Right forelimb (tissue), 1 donor: ENCODE data around the gene ENDOV.

Source experiments
- DNase-seq: peaks from one replicate; pipeline ENCODE4 v3.0.0-alpha.2; 2018

ENDOV gene

GRCh38 chr17:80414803-80415625 lies at the start of gene ENDOV:
Gene ENDOV, plus strand, starts transcription at chr17:80415167. Its CDS starts 28 bp downstream, at chr17:80415195.
- DNase-seq: peak; percentile 97

DNA sequence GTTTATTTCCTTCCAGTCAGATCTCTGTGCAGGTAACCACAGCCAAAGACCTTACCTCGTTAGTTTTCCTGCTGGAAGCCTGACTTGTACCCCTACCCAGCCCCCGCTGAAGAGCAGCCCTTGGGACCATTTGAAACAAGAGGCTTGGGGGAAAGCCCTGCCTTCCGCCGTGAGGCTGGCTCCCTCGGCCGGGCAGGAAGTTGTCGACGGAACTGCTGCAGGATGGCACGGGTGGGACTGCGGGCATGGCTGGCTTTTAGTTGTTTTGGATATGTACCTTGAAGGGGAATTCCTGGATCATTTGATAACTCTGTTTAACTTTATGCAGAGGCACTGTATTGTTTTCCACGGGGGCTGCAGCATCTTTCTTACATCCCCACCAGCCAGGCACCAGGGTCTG lies 49.0 kb upstream of the ENDOV start:
- no peak for DNase-seq

GRCh38 chr17:80367503-80367902 lies 47.5 kb upstream of the ENDOV start:
- DNase-seq: no peak

GRCh38 chr17:80371196-80371595 lies 43.8 kb upstream of the ENDOV start:
- DNase-seq: no peak

DNA sequence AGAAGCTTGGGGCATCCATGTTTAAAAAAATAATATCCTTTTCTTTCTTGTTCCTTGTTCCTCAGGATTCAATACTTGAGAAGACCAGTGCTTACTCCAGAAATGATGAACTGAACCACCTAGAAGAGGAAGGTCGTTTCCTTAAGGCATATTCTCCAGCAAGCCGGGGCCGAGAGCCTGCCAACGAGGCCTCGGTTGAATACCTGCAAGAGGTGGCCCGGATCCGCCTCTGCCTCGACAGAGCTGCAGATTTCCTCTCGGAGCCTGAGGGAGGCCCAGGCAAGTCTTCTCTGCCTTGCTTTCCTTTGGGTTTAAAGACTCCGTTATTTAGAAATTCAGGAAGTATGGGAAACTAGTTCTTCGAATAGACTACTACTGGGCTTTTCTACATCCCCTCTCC lies 42.5 kb upstream of the ENDOV start:
- DNase-seq: no peak

DNA sequence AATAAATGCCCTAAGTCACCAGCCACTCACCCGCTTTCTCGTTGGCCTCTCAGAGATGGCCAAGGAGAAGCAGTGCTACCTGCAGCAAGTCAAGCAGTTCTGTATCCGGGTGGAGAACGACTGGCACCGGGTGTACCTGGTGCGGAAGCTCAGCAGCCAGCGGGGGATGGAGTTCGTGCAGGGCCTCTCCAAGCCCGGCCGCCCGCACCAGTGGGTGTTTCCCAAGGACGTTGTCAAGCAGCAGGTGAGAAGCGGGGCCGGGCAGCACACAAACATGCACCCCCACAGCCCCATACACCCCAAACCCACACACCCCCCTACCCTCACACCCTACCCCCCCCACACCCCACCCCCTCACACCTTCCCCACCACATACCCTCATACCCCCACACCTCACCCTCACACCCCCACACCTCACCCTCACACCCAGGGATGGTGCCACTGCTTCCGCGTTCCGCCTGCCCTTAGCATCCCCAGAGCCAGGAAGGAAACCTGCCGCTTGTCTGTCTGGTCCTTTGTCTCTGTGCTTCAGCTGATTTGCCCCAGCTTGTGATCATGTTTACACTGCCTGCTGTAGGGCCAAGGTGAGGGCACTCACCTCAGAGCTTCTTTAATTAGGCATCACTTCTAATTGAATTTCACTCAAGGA lies 41.9 kb upstream of the ENDOV start:
- no peak for DNase-seq

- no peak for DNase-seq
These were observed 40.8 kb upstream of the ENDOV start for GRCh38 chr17:80374039-80374731.

- DNase-seq: no peak
These were observed 40.0 kb upstream of the ENDOV start for GRCh38 chr17:80374732-80375585.

DNA sequence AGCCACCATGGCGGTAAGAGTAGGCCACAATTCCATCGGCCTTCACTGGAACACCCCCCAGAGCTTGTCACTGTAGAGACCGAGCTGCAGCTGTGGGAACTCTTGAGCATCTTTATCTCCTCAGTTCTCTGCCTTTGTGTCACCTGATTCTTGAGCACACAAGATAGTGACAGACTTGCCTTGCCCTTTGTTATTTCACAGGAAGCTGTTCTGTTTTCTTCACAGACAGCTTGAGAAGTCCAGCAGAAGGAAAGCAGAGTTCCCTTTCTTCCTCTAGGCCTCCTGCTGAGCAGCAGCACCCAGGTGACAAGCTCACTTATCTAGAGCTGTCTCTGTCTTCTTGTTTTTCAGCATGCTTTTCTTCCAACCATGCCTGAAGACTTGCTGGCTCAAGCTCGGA lies 38.4 kb upstream of the ENDOV start:
- DNase-seq: no peak

- DNase-seq: no peak
These were observed 37.2 kb upstream of the ENDOV start for GRCh38 chr17:80377798-80378197.

DNA sequence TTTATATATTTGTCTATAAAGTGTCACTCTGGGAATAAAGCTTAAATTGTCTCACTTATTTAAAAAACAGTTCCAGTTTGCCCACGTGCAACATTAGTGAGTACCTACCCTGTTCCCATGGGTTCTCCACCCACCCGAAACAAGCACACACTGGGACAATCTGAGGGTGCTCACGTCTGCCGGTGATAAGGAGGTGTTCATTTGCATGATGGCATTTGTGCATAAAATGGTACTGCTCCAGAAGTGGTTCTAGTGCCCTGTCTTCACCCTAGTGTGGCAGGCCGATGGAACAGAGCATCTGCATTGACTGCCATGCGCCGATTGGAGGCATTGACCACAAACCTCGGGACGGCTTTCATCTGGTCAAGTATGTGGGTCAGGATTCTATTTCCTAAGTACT lies 35.6 kb upstream of the ENDOV start:
- no peak for DNase-seq

GRCh38 chr17:80380068-80380467 lies 34.9 kb upstream of the ENDOV start:
- no peak for DNase-seq

DNA sequence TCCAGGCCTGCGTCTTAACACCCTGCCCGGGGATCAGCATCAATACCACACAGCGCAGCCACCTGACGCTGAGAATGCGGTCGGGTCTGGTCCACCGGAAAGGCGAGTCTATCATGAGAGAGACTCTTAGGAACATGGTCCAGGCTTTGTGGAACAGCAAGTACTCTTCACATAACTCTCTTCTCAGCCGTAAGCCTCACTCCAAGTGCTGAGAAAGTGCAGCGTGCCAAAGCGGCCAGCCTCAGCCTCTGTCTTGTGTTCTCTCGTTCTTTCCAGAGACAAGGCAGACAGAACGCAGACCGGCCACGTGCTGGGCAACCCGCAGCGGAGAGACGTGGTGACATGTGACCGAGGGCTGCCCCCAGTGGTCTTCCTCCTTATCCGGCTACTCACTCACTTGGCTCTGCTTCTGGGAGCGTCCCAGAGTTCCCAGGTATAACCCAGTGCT lies 34.4 kb upstream of the ENDOV start:
- DNase-seq: no peak

GRCh38 chr17:80381416-80381923 lies 33.5 kb upstream of the ENDOV start:
- no peak for DNase-seq

DNA sequence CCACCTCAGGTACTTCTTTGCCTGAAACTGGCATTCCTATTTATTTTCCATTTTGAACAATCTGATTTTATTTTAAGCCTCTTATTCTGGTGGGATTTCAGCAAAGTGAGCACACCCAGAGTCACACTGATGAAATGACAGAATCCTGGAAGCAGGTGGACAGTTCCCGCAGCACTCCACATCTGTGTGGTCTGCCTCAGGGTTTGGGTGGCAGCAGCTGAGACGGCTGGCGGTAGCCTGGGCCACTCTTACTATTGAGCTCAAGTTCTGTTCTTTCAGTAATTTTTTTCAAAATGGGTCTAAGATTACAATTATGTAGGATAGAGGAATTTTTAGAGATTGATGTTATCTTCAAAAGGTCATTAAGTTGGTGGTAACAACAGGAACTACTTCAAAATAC lies 32.5 kb upstream of the ENDOV start:
- no peak for DNase-seq

GRCh38 chr17:80382956-80383355 lies 32.0 kb upstream of the ENDOV start:
- no peak for DNase-seq

DNA sequence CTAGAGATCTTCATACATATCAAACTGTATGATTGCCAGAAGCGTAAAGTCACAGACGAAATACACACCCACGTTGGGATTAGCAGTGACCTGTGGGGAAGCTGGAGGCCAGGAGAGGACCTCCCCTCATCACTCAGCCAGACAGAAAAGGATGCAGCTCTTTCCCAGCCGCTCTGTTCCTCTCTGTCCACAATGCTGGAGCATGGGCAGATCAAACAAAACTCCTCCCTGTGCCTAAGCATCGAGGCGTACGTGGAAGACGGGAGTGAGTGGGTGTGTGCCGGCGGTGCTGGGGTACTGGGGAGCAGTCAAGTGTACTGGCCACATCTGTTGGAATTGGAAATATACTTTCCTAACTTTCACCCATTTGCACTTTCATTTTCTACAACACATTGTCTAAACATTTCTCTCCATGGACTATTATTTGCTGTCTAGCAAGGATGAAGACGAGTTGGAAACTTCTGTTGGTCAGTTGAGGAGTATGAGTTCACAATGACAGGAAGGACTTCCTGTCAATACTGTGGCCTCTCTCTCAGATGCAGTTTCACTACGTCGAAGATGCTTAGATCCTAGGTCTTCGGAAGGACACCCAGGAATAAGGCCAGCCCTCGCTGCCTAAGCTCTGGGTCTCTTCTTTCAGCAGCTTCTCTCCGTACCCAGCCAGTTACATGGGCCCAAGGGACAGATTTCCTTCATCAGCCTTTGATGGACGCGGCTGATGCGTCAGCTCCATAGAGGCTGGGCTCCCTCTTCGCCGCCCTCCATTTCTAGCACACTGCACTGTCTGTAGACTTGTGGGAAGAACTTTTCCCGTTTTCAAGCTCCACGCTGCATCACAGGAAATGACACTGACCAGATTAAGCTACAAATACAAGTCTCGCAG lies 30.6 kb upstream of the ENDOV start:
- no peak for DNase-seq

DNA sequence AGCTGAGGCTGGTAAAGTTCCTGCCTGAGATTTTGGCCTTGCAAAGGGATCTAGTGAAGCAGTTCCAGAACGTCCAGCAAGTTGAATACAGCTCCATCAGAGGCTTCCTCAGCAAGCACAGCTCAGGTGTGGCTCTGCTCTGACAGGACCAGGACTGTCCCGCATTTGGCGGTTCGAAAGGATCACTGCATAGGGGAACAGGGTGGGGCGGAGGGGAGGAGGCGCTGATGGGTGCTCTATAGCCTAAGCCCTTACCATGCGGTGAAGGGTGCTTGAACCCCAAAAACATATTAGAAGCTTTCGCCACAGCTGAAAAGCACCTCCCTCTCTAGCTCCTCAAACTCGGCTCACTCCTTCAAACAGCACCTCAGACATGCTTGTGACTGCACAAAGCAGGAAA lies 29.9 kb upstream of the ENDOV start:
- no peak for DNase-seq

GRCh38 chr17:80386341-80386740 lies 28.6 kb upstream of the ENDOV start:
- DNase-seq: no peak

- DNase-seq: no peak
These were observed 27.9 kb upstream of the ENDOV start for GRCh38 chr17:80387071-80387470.

DNA sequence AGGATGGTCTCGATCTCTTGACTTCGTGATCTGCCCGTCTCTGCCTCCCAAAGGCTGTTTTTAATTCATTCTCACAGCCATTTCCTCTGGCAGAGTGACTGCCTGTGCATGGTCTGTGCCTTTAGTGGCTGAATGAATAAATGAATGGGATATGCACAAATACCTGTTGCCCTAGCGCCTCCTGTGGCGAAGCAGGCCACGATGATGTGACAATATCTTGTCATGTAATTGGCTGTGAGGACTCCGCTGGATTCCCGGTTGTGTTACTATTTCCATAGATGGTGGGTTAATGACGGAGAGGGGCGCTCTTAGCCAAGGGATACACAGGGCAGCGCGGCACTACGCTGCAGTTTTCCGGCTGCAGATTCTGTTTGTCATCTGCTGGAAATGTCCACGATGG lies 26.8 kb upstream of the ENDOV start:
- no peak for DNase-seq

DNA sequence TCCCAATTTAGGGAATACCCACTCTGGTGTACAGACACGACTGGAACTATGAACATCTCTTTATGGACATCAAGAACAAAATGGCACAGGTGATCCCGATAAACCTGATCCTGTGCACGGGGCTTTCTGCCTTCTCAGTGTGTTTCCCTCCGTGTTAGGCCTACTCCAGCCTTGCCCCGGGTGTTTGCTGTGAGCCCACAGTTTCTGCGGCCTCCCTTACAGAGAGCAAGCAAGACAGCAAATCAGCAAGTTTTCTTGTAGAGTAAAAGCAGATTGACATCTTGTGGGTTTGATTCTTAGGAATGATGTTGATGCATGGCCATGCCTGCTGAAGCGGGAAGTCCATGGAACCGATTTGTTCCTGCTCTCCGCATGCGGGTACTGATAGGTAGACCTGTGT lies 26.4 kb upstream of the ENDOV start:
- DNase-seq: no peak
